ENCODE measurements around the gene PSMD12.

DNA sequence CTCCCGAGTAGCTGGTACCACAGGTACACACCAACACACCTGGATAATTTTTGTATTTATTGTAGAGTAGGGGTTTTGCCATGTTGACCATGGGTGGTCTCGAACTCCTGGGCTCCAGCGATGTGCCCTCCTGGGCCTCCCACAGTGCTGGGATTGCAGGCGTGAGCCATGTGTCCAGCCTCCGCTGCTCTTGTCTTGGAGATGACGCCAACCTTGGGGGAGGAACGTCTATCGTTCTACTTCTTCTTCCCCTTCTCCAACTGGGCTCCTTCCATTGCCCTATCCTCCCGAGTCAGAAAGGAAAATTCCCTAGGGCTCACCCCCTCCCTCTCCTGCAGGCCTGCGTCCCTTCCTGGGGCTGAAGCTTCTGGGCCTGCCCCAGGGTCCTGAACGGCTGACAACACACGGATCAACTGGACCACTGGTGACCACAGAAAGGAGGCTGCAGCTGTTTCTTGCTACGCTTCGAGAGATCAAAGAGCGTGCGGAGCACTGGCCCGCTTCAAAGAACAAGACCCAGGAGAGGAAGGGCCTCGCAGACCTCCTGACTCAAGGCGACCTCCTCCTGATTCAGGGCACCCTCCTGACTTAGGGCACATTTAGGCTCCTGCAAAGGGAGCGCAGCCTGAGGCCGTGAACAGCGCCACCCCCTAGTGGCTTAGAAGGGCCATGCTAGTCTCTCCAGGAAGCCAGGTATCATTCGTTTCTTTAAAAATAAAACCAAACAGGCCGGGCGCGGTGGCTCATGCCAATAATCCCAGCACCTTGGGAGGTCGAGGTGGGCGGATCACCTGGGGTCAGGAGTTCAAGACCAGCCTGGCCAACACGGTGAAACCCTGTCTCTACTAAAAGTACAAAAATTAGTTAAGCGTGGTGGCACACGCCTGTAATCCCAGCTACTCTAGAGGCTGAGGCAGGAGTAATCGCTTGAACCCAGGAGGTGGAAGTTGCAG lies 72.8 kb downstream of the PSMD12 start:
- TF ChIP-seq, protein P1, sequence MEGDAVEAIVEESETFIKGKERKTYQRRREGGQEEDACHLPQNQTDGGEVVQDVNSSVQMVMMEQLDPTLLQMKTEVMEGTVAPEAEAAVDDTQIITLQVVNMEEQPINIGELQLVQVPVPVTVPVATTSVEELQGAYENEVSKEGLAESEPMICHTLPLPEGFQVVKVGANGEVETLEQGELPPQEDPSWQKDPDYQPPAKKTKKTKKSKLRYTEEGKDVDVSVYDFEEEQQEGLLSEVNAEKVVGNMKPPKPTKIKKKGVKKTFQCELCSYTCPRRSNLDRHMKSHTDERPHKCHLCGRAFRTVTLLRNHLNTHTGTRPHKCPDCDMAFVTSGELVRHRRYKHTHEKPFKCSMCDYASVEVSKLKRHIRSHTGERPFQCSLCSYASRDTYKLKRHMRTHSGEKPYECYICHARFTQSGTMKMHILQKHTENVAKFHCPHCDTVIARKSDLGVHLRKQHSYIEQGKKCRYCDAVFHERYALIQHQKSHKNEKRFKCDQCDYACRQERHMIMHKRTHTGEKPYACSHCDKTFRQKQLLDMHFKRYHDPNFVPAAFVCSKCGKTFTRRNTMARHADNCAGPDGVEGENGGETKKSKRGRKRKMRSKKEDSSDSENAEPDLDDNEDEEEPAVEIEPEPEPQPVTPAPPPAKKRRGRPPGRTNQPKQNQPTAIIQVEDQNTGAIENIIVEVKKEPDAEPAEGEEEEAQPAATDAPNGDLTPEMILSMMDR (IDR thresholded peaks at IDR 0.05): peak in 3 of 4 experiments; percentile 53 to 84 (median 70)
- TF ChIP-seq POLR2A (IDR thresholded peaks at IDR 0.05) (no peak), EP300 (IDR thresholded peaks at IDR 0.05) (no peak), POLR2AphosphoS5 (IDR thresholded peaks at IDR 0.05) (no peak)
